Right lobe of liver (tissue), 6 donors: ENCODE measurements around the gene HOXA9. TPM values are rescaled to one million over a fixed set of nuclear protein-coding genes. Genes with fewer than 3 reads are reported as not detected.

Experiments used
- ATAC-seq, 4 donors: fragments of 200-7000 bp; cut with Tn5 transposase; one replicate each; pipeline ENCODE4 v1.9.1; 2020; ENCODE audit warnings: mild to moderate bottlenecking in 4 of 4, moderate library complexity in 4 of 4
- DNase-seq, 3 donors: peaks; one replicate each; pipeline ENCODE4 v3.0.0-alpha.2; 2020
- H3K27ac ChIP-seq, 3 donors: fragments of 200-600 bp; one replicate each; pipeline ENCODE4 v1.8.0; 2022
- H3K27me3 ChIP-seq, 2 donors: fragments of 200-600 bp; one replicate each; pipeline ENCODE4 v1.8.0; 2022
- H3K36me3 ChIP-seq, 4 donors: fragments of 200-600 bp; sonication (generic) in 1 of 4; one replicate each; pipeline versions ENCODE4 v1.5.1 to v1.8.0; 2017 to 2022; ENCODE audit warnings: control low read depth in 1 of 4
- H3K4me1 ChIP-seq, 4 donors: fragments of 200-600 bp; sonication (generic) in 1 of 4; one replicate each; pipeline versions ENCODE4 v1.5.1 to v1.8.0; 2017 to 2022; ENCODE audit warnings: control low read depth in 1 of 4
- H3K4me3 ChIP-seq, 3 donors: fragments of 200-600 bp; one replicate each; pipeline ENCODE4 v1.8.0; 2022
- H3K9me3 ChIP-seq, 4 donors: fragments of 200-600 bp; sonication (generic) in 1 of 4; one replicate each; pipeline versions ENCODE4 v1.5.1 to v1.8.0; 2017 to 2022; ENCODE audit warnings: control low read depth in 1 of 4
- POLR2A ChIP-seq: fragments of 450-650 bp; IDR thresholded peaks from one replicate; pipeline ENCODE4 v1.6.1; 2017; ENCODE audit warnings: antibody characterized with exemption, mild to moderate bottlenecking
- WGBS: methylation state at CpG from one replicate; pipeline ENCODE4 v1.1.6; 2018; ENCODE audit warnings: low coverage, low lambda C conversion rate; ENCODE audit not compliant: insufficient coverage; ENCODE audit errors: missing lambda C conversion rate; 5-methylcytosine and 5-hydroxymethylcytosine counted together
- intact Hi-C, 2 donors: fragments of 100-400 bp; cut with DNase I; formaldehyde crosslinking; loops; one replicate each; pipeline versions ENCODE4 v1.11.2 to v1.14.1; 2022
- total RNA-seq, 6 experiments: library from RNA; depleted of rRNA in 2 of 6; stranded (reverse); fragments of >200 nt in 2 of 6; fragmentation: NEBNext Ultra II Directional in 3 of 6; extraction: Animal tissue kit (Norgen Biotek cat#: 25700) in 3 of 6; gene quantifications; one replicate each; pipeline versions ENCODE4 v1.1.0 to v1.2.4, GENCODE V29; 2016 to 2023
- TF ChIP-seq, protein P1 (sequence below), 4 donors: fragments of 200-600 bp in 3 of 4; fragments of 450-650 bp in 1 of 4; IDR thresholded peaks; one replicate each; pipeline versions ENCODE4 v1.5.1 to v1.8.0; 2016 to 2022; ENCODE audit warnings: antibody characterized with exemption in 4 of 4, mild to moderate bottlenecking in 2 of 4
- donor health status: DM: no; HTN: yes; CAD: no.
- donor health status: DM: no; HTN: no; CAD: no.
- donor health status: DM: no; HTN: no; CAD: no.
- donor health status: DM: no; HTN: yes; CAD: no.
- donor health status: DM: no; HTN: yes; CAD: no.

HOXA9 gene
- total RNA-seq, 6 experiments from 2014 or later = 0.09 TPM; not detected in 5

DNA sequence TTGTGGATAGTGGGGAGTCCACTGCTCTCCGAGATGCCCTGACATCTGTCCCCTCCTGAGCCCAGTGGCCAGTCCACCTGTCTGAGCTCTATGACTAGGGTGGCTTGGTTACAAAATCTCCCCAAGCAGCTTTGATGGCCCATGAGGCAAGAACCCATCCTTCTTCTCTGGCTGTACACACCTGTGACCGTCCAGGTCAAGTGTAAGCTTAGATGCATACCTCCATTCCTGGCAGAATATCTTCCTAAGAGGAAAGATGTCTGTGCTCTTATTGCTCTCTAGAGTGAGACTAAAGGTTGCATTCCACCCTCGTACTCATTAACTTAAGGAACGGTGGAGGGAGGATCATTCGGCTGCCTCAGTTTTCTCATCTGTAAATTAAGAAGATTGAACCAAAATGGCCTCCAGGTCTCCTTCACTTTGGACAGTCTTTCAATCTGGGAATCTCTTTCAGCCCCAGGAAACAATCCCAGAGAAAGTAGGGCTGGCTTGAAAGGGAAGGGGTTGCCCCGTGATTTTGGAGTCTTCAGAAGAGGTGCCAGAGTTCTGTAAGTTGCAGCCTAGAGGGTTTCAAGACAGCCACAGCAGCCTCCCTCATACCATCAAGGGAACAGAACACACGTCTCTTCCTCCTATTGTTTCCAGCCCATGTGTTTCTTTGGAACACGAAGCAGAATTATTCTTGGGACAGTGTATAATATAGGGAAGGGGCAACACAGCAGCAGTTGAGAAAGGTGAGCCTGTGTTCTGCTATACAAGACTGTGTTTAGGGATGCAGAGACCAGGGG, 40.2 kb downstream of the HOXA9 start:
- ATAC-seq (no peak), DNase-seq (no peak)
- Histone ChIP-seq H3K27me3 (peaks cover 0 to 22% of the 10 kb centered on the region in 2 donors), H3K4me1 (peaks cover 0 to 18% (median 3%) of the 10 kb centered on the region in 4 donors), H3K27ac (no peak overlapping the region), H3K36me3 (no peaks in the 10 kb centered on the region), H3K4me3 (no peak overlapping the region), H3K9me3 (no peaks in the 10 kb centered on the region)
- intact Hi-C loops = no loop called here
- no peak for TF ChIP-seq POLR2A
- TF ChIP-seq, protein P1, sequence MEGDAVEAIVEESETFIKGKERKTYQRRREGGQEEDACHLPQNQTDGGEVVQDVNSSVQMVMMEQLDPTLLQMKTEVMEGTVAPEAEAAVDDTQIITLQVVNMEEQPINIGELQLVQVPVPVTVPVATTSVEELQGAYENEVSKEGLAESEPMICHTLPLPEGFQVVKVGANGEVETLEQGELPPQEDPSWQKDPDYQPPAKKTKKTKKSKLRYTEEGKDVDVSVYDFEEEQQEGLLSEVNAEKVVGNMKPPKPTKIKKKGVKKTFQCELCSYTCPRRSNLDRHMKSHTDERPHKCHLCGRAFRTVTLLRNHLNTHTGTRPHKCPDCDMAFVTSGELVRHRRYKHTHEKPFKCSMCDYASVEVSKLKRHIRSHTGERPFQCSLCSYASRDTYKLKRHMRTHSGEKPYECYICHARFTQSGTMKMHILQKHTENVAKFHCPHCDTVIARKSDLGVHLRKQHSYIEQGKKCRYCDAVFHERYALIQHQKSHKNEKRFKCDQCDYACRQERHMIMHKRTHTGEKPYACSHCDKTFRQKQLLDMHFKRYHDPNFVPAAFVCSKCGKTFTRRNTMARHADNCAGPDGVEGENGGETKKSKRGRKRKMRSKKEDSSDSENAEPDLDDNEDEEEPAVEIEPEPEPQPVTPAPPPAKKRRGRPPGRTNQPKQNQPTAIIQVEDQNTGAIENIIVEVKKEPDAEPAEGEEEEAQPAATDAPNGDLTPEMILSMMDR (IDR thresholded peaks at IDR 0.05) = no peak
- WGBS = 46% methylated on average over 5 of the region's 8 CpGs

DNA sequence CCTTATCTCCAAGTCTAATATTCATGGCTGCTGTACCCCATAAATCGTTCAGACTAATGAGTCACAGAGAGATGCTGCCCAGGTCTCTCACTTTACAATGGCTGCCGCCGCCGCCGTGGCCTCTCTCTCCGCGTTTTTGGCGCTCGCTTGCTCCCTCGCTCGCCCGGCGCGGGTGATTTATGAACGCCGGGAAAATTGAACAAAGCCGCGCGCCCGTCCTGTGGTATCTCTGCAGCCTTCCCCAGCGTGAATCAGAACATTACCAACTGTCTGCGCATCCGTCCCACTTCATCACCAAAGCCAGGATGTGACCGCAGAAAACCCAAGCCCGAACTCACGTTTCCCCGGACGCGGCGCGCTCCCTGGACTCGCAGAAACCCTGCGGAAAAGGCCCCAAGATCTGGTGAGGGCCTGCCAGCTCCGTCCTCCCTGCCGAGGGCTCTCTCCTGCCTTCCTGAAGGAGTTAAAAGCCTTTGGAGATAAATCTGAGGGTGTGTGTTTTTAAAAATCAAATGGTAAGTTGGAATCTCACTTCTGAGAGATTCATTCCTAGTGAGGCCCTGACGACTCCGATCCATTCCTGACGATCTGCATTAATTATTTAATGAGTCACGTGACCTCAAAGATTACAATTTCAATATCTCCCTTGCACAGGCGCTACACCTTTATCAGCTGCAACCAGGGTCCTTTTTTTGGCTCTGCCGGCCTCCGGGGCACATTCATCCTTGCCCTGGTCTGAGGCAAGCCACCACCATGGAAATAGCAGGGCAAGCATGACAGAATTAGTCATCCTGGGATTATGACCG, 41.0 kb downstream of the HOXA9 start:
- no peaks in the 10 kb centered on the region for H3K36me3 ChIP-seq
- H3K4me1 ChIP-seq = peaks cover 0 to 18% (median 3%) of the 10 kb centered on the region in 4 donors
- intact Hi-C loops = no loop called here
- no peak overlapping the region for H3K27ac ChIP-seq
- no peaks in the 10 kb centered on the region for H3K9me3 ChIP-seq
- ATAC-seq = peak in 3 of 4 donors; percentile 22 to 53 (median 47)
- TF ChIP-seq, protein P1 (IDR thresholded peaks at IDR 0.05) = no peak
- no peak for TF ChIP-seq POLR2A
- WGBS = 51% methylated on average over 26 of the region's 43 CpGs
- H3K4me3 ChIP-seq = no peak overlapping the region
- DNase-seq = no peak
- peaks cover 0 to 17% of the 10 kb centered on the region in 2 donors for H3K27me3 ChIP-seq

DNA sequence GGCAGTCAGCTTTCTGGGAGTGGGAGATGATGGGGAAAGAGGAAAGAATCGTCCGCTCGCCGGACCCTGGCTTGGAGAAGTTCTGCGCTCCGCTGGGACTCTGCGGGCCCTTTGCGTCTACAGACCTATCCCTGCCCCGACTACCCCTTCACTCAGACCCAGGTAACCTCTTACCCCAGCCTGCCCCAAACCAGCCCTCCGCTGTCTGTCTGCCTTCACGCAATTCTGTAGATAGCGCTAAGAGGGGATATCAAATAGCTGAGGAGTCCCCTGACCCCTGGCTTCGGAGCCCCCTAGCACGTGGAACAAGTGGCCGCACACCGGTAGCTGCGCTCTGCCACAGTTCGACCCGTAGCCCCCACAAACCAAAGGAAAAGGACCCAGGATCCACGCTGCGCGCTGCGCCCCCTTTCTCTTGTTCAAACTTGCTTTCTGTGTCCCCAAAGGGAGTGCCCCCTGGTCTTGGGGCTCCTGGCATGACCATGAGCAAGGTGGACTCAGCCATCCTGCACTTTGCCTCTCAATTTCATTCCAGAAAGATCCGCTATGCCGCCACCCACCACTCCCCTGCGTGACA, 41.8 kb downstream of the HOXA9 start:
- H3K27me3 ChIP-seq = peaks cover 0 to 14% of the 10 kb centered on the region in 2 donors
- intact Hi-C loops = no loop called here
- peaks cover 0 to 18% (median 3%) of the 10 kb centered on the region in 4 donors for H3K4me1 ChIP-seq
- WGBS = 47% methylated on average over 17 of the region's 26 CpGs
- no peak for TF ChIP-seq POLR2A
- TF ChIP-seq, protein P1 (IDR thresholded peaks at IDR 0.05) = no peak
- no peak overlapping the region for H3K4me3 ChIP-seq
- no peaks in the 10 kb centered on the region for H3K9me3 ChIP-seq
- no peak overlapping the region for H3K27ac ChIP-seq
- peak in 1 of 3 donors; percentile 42 for DNase-seq
- no peaks in the 10 kb centered on the region for H3K36me3 ChIP-seq
- ATAC-seq = no peak

DNA sequence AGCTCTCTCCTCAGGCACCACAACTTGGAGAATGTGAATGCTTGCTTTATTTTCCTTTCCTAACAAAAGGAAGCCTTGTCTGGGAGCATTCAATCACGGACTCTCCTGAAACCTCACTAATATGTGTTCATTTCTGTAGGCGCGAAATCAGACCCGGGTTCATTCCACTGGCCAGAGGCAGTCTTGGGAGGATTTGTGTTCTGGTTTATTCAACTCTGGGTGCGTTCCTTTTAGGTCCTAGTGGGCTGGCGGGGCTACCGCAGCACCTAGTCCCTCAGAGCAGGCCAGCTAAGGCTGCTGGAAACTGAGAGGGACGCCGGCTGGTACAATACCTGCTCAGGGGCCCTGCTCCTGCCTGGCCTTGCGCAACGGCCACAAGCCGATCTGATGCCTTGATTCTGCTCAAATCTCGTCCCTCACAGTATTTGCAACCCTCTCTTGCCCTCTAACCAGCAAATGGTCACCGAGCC, 42.3 kb downstream of the HOXA9 start:
- DNase-seq (no peak), ATAC-seq (no peak)

More for the DNA sequence above, 42.3 kb downstream of the HOXA9 start:
- Histone ChIP-seq H3K27me3 (peaks cover 0 to 16% of the 10 kb centered on the region in 2 donors), H3K4me3 (no peak overlapping the region), H3K36me3 (no peaks in the 10 kb centered on the region), H3K4me1 (peaks cover 0 to 18% (median 3%) of the 10 kb centered on the region in 4 donors), H3K9me3 (no peaks in the 10 kb centered on the region), H3K27ac (no peak overlapping the region)
- TF ChIP-seq, protein P1 (IDR thresholded peaks at IDR 0.05) = no peak
- no peak for TF ChIP-seq POLR2A
- 27% methylated on average over 2 of the region's 14 CpGs for WGBS
- intact Hi-C loops = no loop called here
